MM.1S (cell line): ENCODE results near the gene ZNF888.
"Not testable (repeated sequence)": the region's sequence is repeated elsewhere in the genome, so short reads cannot be mapped to it uniquely, and the experiment has no call there.

ENCODE experiments used
- DNase-seq: peaks from one replicate; pipeline ENCODE4 v3.0.0-alpha.2; 2015
- H2AFZ ChIP-seq: fragments of 300-600 bp; sonication (generic); 2 replicates; pipeline ENCODE4 v1.6.0; 2016; ENCODE audit warnings: antibody characterized with exemption, low read length
- H3F3A ChIP-seq: fragments of 300-600 bp; sonication (generic); 2 replicates; pipeline ENCODE4 v1.6.1; 2016; ENCODE audit warnings: mild to moderate bottlenecking, antibody characterized with exemption, low read length, moderate library complexity, mixed read lengths; ENCODE audit not compliant: insufficient read depth
- H3K27ac ChIP-seq: fragments of 300-600 bp; sonication (generic); 2 replicates; pipeline ENCODE4 v1.5.1; 2016; ENCODE audit warnings: mild to moderate bottlenecking, low read length
- H3K27me3 ChIP-seq: fragments of 300-600 bp; sonication (generic); replicated peaks from 2 replicates; pipeline ENCODE4 v1.6.0; 2016; ENCODE audit warnings: low read length; ENCODE audit not compliant: insufficient read depth
- H3K36me3 ChIP-seq: fragments of 300-600 bp; sonication (generic); replicated peaks from 2 replicates; pipeline ENCODE4 v1.6.1; 2016; ENCODE audit warnings: mild to moderate bottlenecking, low read length, mixed read lengths; ENCODE audit not compliant: insufficient read depth
- H3K4me1 ChIP-seq: fragments of 300-600 bp; sonication (generic); 2 replicates; pipeline ENCODE4 v1.6.1; 2016; ENCODE audit warnings: low read length, mixed read lengths
- H3K4me2 ChIP-seq: fragments of 300-600 bp; sonication (generic); 2 replicates; pipeline ENCODE4 v1.6.0; 2016; ENCODE audit warnings: low read depth, low read length
- H3K4me3 ChIP-seq: fragments of 300-600 bp; sonication (generic); 2 replicates; pipeline ENCODE4 v1.5.1; 2016; ENCODE audit warnings: low read length, mixed read lengths
- H3K79me2 ChIP-seq: fragments of 300-600 bp; sonication (generic); 2 replicates; pipeline ENCODE4 v1.6.1; 2016; ENCODE audit warnings: mixed run types, low read length, mixed read lengths
- H3K9ac ChIP-seq: fragments of 300-600 bp; sonication (generic); 2 replicates; pipeline ENCODE4 v1.6.1; 2016; ENCODE audit warnings: low read length, mixed read lengths
- H3K9me2 ChIP-seq: fragments of 300-600 bp; sonication (generic); replicated peaks from 2 replicates; pipeline ENCODE4 v1.6.1; 2016; ENCODE audit warnings: mild to moderate bottlenecking, low read length, mixed read lengths; ENCODE audit not compliant: insufficient read depth
- H3K9me3 ChIP-seq: fragments of 300-600 bp; sonication (generic); replicated peaks from 2 replicates; pipeline ENCODE4 v1.6.1; 2016; ENCODE audit warnings: mild to moderate bottlenecking, low read length, mixed read lengths; ENCODE audit not compliant: insufficient read depth
- H4K20me1 ChIP-seq: fragments of 300-600 bp; sonication (generic); 2 replicates; pipeline ENCODE4 v1.6.1; 2016; ENCODE audit warnings: mild to moderate bottlenecking, low read length, moderate library complexity, mixed read lengths; ENCODE audit not compliant: insufficient read depth
- CTCF ChIP-seq: fragments of 300-600 bp; sonication (generic); IDR thresholded peaks from 2 replicates; pipeline ENCODE4 v1.5.1; 2016; ENCODE audit warnings: antibody characterized with exemption, low read length, mixed read lengths
- EZH2 ChIP-seq: fragments of 300-600 bp; sonication (generic); optimal IDR thresholded peaks from 2 replicates; pipeline ENCODE3; 2017; ENCODE audit warnings: low read depth, mild to moderate bottlenecking, antibody characterized with exemption, low read length, mixed read lengths
- EZH2phosphoT487 ChIP-seq: fragments of 300-600 bp; sonication (generic); IDR thresholded peaks from 2 replicates; pipeline ENCODE4 v1.6.1; 2018; ENCODE audit warnings: antibody characterized with exemption, low read length

The ZNF888 gene

GRCh38 chr19:52936151-52936953 is 13.1 kb upstream of the ZNF888 start:
- H4K20me1 ChIP-seq = no peaks in the 10 kb centered on the region
- no peak overlapping the region for H3K4me2 ChIP-seq
- H3K27me3 ChIP-seq = no peaks in the 10 kb centered on the region
- H3K4me3 ChIP-seq = no peak overlapping the region
- no peak for TF ChIP-seq EZH2phosphoT487
- no peak for TF ChIP-seq CTCF
- TF ChIP-seq EZH2 = no peak
- H3K9me2 ChIP-seq = no peaks in the 10 kb centered on the region
- no peaks in the 10 kb centered on the region for H3K4me1 ChIP-seq
- no peak overlapping the region for H3K9ac ChIP-seq
- H3K79me2 ChIP-seq = no peaks in the 10 kb centered on the region
- H3K9me3 ChIP-seq = no peaks in the 10 kb centered on the region
- DNase-seq = no peak
- H2AFZ ChIP-seq = no peak overlapping the region
- no peak overlapping the region for H3K27ac ChIP-seq
- no peaks in the 10 kb centered on the region for H3K36me3 ChIP-seq
- H3F3A ChIP-seq = no peaks in the 10 kb centered on the region

- H2AFZ ChIP-seq = no peak overlapping the region
- no peaks in the 10 kb centered on the region for H3K4me1 ChIP-seq
- no peak overlapping the region for H3K4me3 ChIP-seq
- H3K9ac ChIP-seq = no peak overlapping the region
- H3K4me2 ChIP-seq = no peak overlapping the region
- DNase-seq = no peak
- no peaks in the 10 kb centered on the region for H3K27me3 ChIP-seq
- no peak overlapping the region for H3K27ac ChIP-seq
- H3F3A ChIP-seq = no peaks in the 10 kb centered on the region
- no peaks in the 10 kb centered on the region for H3K9me3 ChIP-seq
- no peak for TF ChIP-seq EZH2phosphoT487
- TF ChIP-seq CTCF = no peak
- TF ChIP-seq EZH2 = no peak
- no peaks in the 10 kb centered on the region for H3K79me2 ChIP-seq
- H3K36me3 ChIP-seq = no peaks in the 10 kb centered on the region
- H3K9me2 ChIP-seq = no peaks in the 10 kb centered on the region
- H4K20me1 ChIP-seq = no peaks in the 10 kb centered on the region
Observed at GRCh38 chr19:52935434-52935833, 12.2 kb upstream of the ZNF888 start.

- H3K9me3 ChIP-seq, DNase-seq, H3K9me2 ChIP-seq, H2AFZ ChIP-seq, H3K4me1 ChIP-seq, H3K36me3 ChIP-seq, H4K20me1 ChIP-seq, H3K27ac ChIP-seq, H3K9ac ChIP-seq, H3K79me2 ChIP-seq, H3K4me2 ChIP-seq, H3F3A ChIP-seq, H3K4me3 ChIP-seq, H3K27me3 ChIP-seq: not testable (repeated sequence)
Observed at GRCh38 chr19:52924641-52925040, 1.4 kb upstream of the ZNF888 start.

- H3K9me3 ChIP-seq = no peaks in the 10 kb centered on the region
- H3K27me3 ChIP-seq = no peaks in the 10 kb centered on the region
- no peaks in the 10 kb centered on the region for H3K4me1 ChIP-seq
- H4K20me1 ChIP-seq = no peaks in the 10 kb centered on the region
- H3K4me3 ChIP-seq = no peak overlapping the region
- DNase-seq = no peak
- no peaks in the 10 kb centered on the region for H3K36me3 ChIP-seq
- no peak overlapping the region for H3K9ac ChIP-seq
- H3K79me2 ChIP-seq = no peaks in the 10 kb centered on the region
- H3K9me2 ChIP-seq = no peaks in the 10 kb centered on the region
- H3K27ac ChIP-seq = no peak overlapping the region
- H3K4me2 ChIP-seq = no peak overlapping the region
- no peaks in the 10 kb centered on the region for H3F3A ChIP-seq
- TF ChIP-seq CTCF (no peak), EZH2 (no peak), EZH2phosphoT487 (no peak)
- no peak overlapping the region for H2AFZ ChIP-seq
Observed at GRCh38 chr19:52923778-52924593, 758 bp upstream of the ZNF888 start.
